NCI-H524 (cell line): ENCODE measurements around the gene ADK.
"Not testable (repeated sequence)": the region's sequence is repeated elsewhere in the genome, so short reads cannot be mapped to it uniquely, and the experiment has no call there.

Experiments
- DNase-seq, 2 experiments: peaks; one replicate each; lab custom pipeline; 2025; lab: John Stamatoyannopoulos, UW

The ADK gene

GRCh38 chr10:74556072-74556705, 405.2 kb downstream of the ADK start:
- no peak for DNase-seq

GRCh38 chr10:74557098-74557497, 406.1 kb downstream of the ADK start:
- no peak for DNase-seq

GRCh38 chr10:74558403-74558802, 407.4 kb downstream of the ADK start:
- DNase-seq: no peak

GRCh38 chr10:74558897-74559296, 407.9 kb downstream of the ADK start:
- no peak for DNase-seq

- DNase-seq: not testable (repeated sequence)
Measured at GRCh38 chr10:74568896-74569295, 417.9 kb downstream of the ADK start.

GRCh38 chr10:74573497-74573896, 422.5 kb downstream of the ADK start:
- not testable (repeated sequence) for DNase-seq

- no peak for DNase-seq
Measured at GRCh38 chr10:74575191-74575720, 424.2 kb downstream of the ADK start.

- DNase-seq: no peak
Measured at GRCh38 chr10:74575912-74576311, 424.9 kb downstream of the ADK start.

- no peak for DNase-seq
Measured at GRCh38 chr10:74576586-74576985, 425.6 kb downstream of the ADK start.

- DNase-seq: not testable (repeated sequence)
Measured at GRCh38 chr10:74580438-74580837, 429.4 kb downstream of the ADK start.

- DNase-seq: no peak
Measured at GRCh38 chr10:74582566-74582965, 431.5 kb downstream of the ADK start.

GRCh38 chr10:74585231-74586087, 434.4 kb downstream of the ADK start:
- peak in 1 of 2 experiments; percentile 45 for DNase-seq

GRCh38 chr10:74586088-74586585, 435.1 kb downstream of the ADK start:
- DNase-seq: no peak

- DNase-seq: no peak
Measured at GRCh38 chr10:74587109-74587854, 436.3 kb downstream of the ADK start.

GRCh38 chr10:74589226-74589673, 438.2 kb downstream of the ADK start:
- peak; percentile 67 to 86 for DNase-seq

GRCh38 chr10:74589851-74590250, 438.8 kb downstream of the ADK start:
- no peak for DNase-seq

- no peak for DNase-seq
Measured at GRCh38 chr10:74593470-74593869, 442.4 kb downstream of the ADK start.

GRCh38 chr10:74596713-74597112, 445.7 kb downstream of the ADK start:
- no peak for DNase-seq

GRCh38 chr10:74598891-74599566, 448.0 kb downstream of the ADK start:
- no peak for DNase-seq

GRCh38 chr10:74599672-74600071, 448.7 kb downstream of the ADK start:
- DNase-seq: no peak

- no peak for DNase-seq
Measured at GRCh38 chr10:74600170-74600569, 449.1 kb downstream of the ADK start.

GRCh38 chr10:74602576-74602975, 451.6 kb downstream of the ADK start:
- no peak for DNase-seq
